H1 (cell line): ENCODE data around the gene PDZK1IP1. TPM values are rescaled to one million over a fixed set of nuclear protein-coding genes. Genes with fewer than 3 reads are reported as not detected.

Experiments
- CTCF ChIA-PET: fragments of 300-600 bp; sonication (Branson Sonifier 250); formaldehyde crosslinking; loops from one replicate; lab custom pipeline; 2021; ENCODE audit not compliant: partially characterized antibody; lab: Charles Lee
- POLR2A ChIA-PET: fragments of 300-600 bp; sonication (Branson Sonifier 250); formaldehyde crosslinking; loops from one replicate; lab custom pipeline; 2021; ENCODE audit warnings: inconsistent platforms; ENCODE audit not compliant: partially characterized antibody; lab: Charles Lee
- DNase-seq, 2 experiments: peaks; one replicate each; pipeline versions ENCODE4 v3.0.0 to v3.0.0-alpha.2; 2010 to 2022; ENCODE audit warnings: low spot score in 2 of 2, low read depth in 1 of 2, mixed read lengths in 1 of 2
- FAIRE-seq: peaks from 2 replicates; lab custom pipeline; 2011; peaks lifted over from hg19 to GRCh38; lab: Jason Lieb, UNC
- H2AFZ ChIP-seq: 2 replicates; pipeline ENCODE4 v1.8.1; 2012; ENCODE audit warnings: low read length, inconsistent platforms
- H2AK5ac ChIP-seq: 2 replicates; pipeline ENCODE4 v1.6.1; 2013; ENCODE audit warnings: low read depth, low read length
- H2BK120ac ChIP-seq: replicated peaks from 2 replicates; pipeline ENCODE3; 2013; ENCODE audit warnings: low read depth, low read length, inconsistent platforms
- H2BK12ac ChIP-seq: 2 replicates; pipeline ENCODE4 v1.6.1; 2013; ENCODE audit warnings: low read depth, low read length
- H2BK15ac ChIP-seq: 2 replicates; pipeline ENCODE4 v1.6.1; 2013; ENCODE audit warnings: low read length
- H2BK20ac ChIP-seq: 2 replicates; pipeline ENCODE4 v1.6.1; 2013; ENCODE audit warnings: low read length
- H2BK5ac ChIP-seq: 2 replicates; pipeline ENCODE4 v1.6.1; 2013; ENCODE audit warnings: low read depth, low read length
- H3K14ac ChIP-seq: 2 replicates; pipeline ENCODE4 v1.6.1; 2013; ENCODE audit warnings: inconsistent platforms; ENCODE audit not compliant: insufficient read length
- H3K18ac ChIP-seq: 2 replicates; pipeline ENCODE4 v1.6.1; 2013; ENCODE audit warnings: low read length; ENCODE audit errors: extremely low read depth
- H3K23ac ChIP-seq: 2 replicates; pipeline ENCODE4 v1.6.1; 2013; ENCODE audit warnings: inconsistent platforms; ENCODE audit not compliant: insufficient read length
- H3K23me2 ChIP-seq: 2 replicates; pipeline ENCODE4 v1.6.1; 2013; ENCODE audit warnings: low read depth, low read length
- H3K27ac ChIP-seq: 2 replicates; pipeline ENCODE4 v1.6.1; 2011; ENCODE audit warnings: low read depth, low read length, inconsistent platforms
- H3K27me3 ChIP-seq, 4 experiments: replicated peaks in 1 of 4; 1 replicate in 1 of 4; 2 replicates in 3 of 4; pipeline versions ENCODE4 v1.6.1 to v1.8.1; 2011 to 2013; ENCODE audit warnings: low read length in 3 of 4, mild to moderate bottlenecking in 3 of 4, inconsistent platforms in 2 of 4, mixed read lengths in 2 of 4, moderate library complexity in 1 of 4; ENCODE audit not compliant: control insufficient read depth in 3 of 4, insufficient read depth in 3 of 4; ENCODE audit errors: extremely low read depth in 1 of 4
- H3K36me3 ChIP-seq, 4 experiments: 2 replicates each; pipeline versions ENCODE4 v1.6.1 to v1.8.1; 2011 to 2013; ENCODE audit warnings: mild to moderate bottlenecking in 4 of 4, low read length in 3 of 4, moderate library complexity in 2 of 4, control low read depth in 1 of 4, inconsistent platforms in 1 of 4; ENCODE audit not compliant: insufficient read depth in 4 of 4, control insufficient read depth in 2 of 4
- H3K4ac ChIP-seq: replicated peaks from 2 replicates; pipeline ENCODE3; 2013; ENCODE audit warnings: low read length, low read depth, mixed read lengths, inconsistent platforms; ENCODE audit not compliant: insufficient read length
- H3K4me1 ChIP-seq, 4 experiments: replicated peaks in 1 of 4; 1 replicate in 1 of 4; 2 replicates in 3 of 4; pipeline versions ENCODE4 v1.6.1 to v1.8.1; 2011 to 2013; ENCODE audit warnings: low read length in 3 of 4, inconsistent platforms in 2 of 4, mixed read lengths in 1 of 4; ENCODE audit not compliant: insufficient read depth in 4 of 4, control insufficient read depth in 3 of 4
- H3K4me2 ChIP-seq, 2 experiments: 2 replicates each; pipeline versions ENCODE4 v1.6.1 to v1.8.1; 2011 to 2013; ENCODE audit warnings: low read depth in 2 of 2, low read length in 2 of 2, control low read depth in 1 of 2, inconsistent platforms in 1 of 2, mild to moderate bottlenecking in 1 of 2; ENCODE audit not compliant: insufficient read depth in 1 of 2
- H3K4me3 ChIP-seq, 4 experiments: fragments of 200-600, 300-600 bp in 1 of 4; sonication (generic), shearing (Covaris generic), sonication (Bioruptor Twin) in 1 of 4; 2 replicates each; pipeline versions ENCODE4 v1.5.1 to v1.8.1; 2011 to 2016; ENCODE audit warnings: low read length in 4 of 4, low read depth in 3 of 4, control low read depth in 2 of 4, inconsistent platforms in 2 of 4, mild to moderate bottlenecking in 2 of 4, mixed read lengths in 1 of 4, moderate library complexity in 1 of 4; ENCODE audit not compliant: insufficient read depth in 2 of 4; ENCODE audit errors: extremely low read depth in 1 of 4
- H3K56ac ChIP-seq: replicated peaks from 2 replicates; pipeline ENCODE3; 2013; ENCODE audit warnings: low read depth, mild to moderate bottlenecking, mixed read lengths, low read length, inconsistent platforms; ENCODE audit not compliant: insufficient read length
- H3K79me1 ChIP-seq: 2 replicates; pipeline ENCODE4 v1.6.1; 2013; ENCODE audit warnings: low read depth, low read length, control low read depth
- H3K79me2 ChIP-seq, 2 experiments: 2 replicates each; pipeline versions ENCODE4 v1.6.1 to v1.8.1; 2012 to 2013; ENCODE audit warnings: low read length in 2 of 2, mild to moderate bottlenecking in 2 of 2, inconsistent platforms in 1 of 2; ENCODE audit not compliant: insufficient read depth in 2 of 2, control insufficient read depth in 1 of 2
- H3K9ac ChIP-seq, 4 experiments: replicated peaks in 1 of 4; 1 replicate in 1 of 4; 2 replicates in 3 of 4; pipeline versions ENCODE4 v1.6.1 to v1.8.1; 2011 to 2013; ENCODE audit warnings: low read depth in 3 of 4, low read length in 3 of 4, control low read depth in 2 of 4, mild to moderate bottlenecking in 2 of 4, moderate library complexity in 2 of 4, inconsistent platforms in 1 of 4; ENCODE audit errors: extremely low read depth in 1 of 4
- H3K9me3 ChIP-seq, 2 experiments: 2 replicates each; pipeline versions ENCODE4 v1.6.1 to v1.8.1; 2012 to 2013; ENCODE audit warnings: mild to moderate bottlenecking in 2 of 2, moderate library complexity in 2 of 2, control low read depth in 1 of 2, inconsistent platforms in 1 of 2, low read depth in 1 of 2, low read length in 1 of 2, mixed read lengths in 1 of 2; ENCODE audit not compliant: insufficient read depth in 2 of 2
- H4K20me1 ChIP-seq, 2 experiments: replicated peaks in 1 of 2; 2 replicates each; pipeline versions ENCODE3 to v1.8.1; 2011 to 2013; ENCODE audit warnings: inconsistent platforms in 2 of 2, low read length in 2 of 2, mild to moderate bottlenecking in 1 of 2; ENCODE audit not compliant: insufficient read depth in 2 of 2, control insufficient read depth in 1 of 2
- H4K5ac ChIP-seq: 2 replicates; pipeline ENCODE4 v1.6.1; 2013; ENCODE audit warnings: low read length, low read depth, mixed read lengths, inconsistent platforms; ENCODE audit not compliant: insufficient read length
- H4K8ac ChIP-seq: 2 replicates; pipeline ENCODE4 v1.8.0; 2013; ENCODE audit warnings: mild to moderate bottlenecking, moderate library complexity, low read length, inconsistent platforms; ENCODE audit not compliant: insufficient read depth; ENCODE audit errors: extremely low read depth
- H4K91ac ChIP-seq: replicated peaks from 2 replicates; pipeline ENCODE3; 2013; ENCODE audit warnings: low read length, mixed read lengths, inconsistent platforms; ENCODE audit not compliant: insufficient read length
- RAD21 ChIP-seq, 2 experiments: IDR thresholded peaks in 1 of 2; conservative IDR thresholded peaks in 1 of 2; 2 replicates each; pipeline ENCODE4 v1.6.1; 2011; ENCODE audit warnings: low read depth in 2 of 2, low read length in 2 of 2, improper control_type of control experiment in 1 of 2, inconsistent platforms in 1 of 2, mild to moderate bottlenecking in 1 of 2, moderate library complexity in 1 of 2
- WGBS, 2 experiments: shearing (Covaris generic) in 1 of 2; methylation state at CpG; one replicate each; pipeline versions ENCODE4 v1.1.6 to v1.1.7; 2013 to 2015; ENCODE audit warnings: low lambda C conversion rate in 2 of 2, mixed read lengths in 2 of 2, inconsistent platforms in 1 of 2, low coverage in 1 of 2, missing lambda C conversion rate in 1 of 2; ENCODE audit not compliant: insufficient replicate concordance in 2 of 2, insufficient coverage in 1 of 2, insufficient read length in 1 of 2; ENCODE audit errors: extremely low coverage in 1 of 2, missing lambda C conversion rate in 1 of 2; 5-methylcytosine and 5-hydroxymethylcytosine counted together
- polyA plus RNA-seq, 7 experiments: library from polyadenylated mRNA; depleted of rRNA in 3 of 7; stranded (reverse) in 5 of 7; unstranded in 2 of 7; fragments of >200 nt in 5 of 7; fragments of 200-250 nt in 2 of 7; gene quantifications; 1 replicate in 5 of 7; 2 replicates in 1 of 7; 4 replicates in 1 of 7; pipeline versions ENCODE4 v1.2.1 to v1.2.3, GENCODE V29; 2011 to 2013; ENCODE audit warnings: missing spikeins in 2 of 7, mixed read lengths in 2 of 7
- total RNA-seq: library from RNA; stranded (reverse); fragmentation: NEBNext Ultra II Directional; extraction: Animal tissue kit (Norgen Biotek cat#: 25700); gene quantifications from 2 replicates; pipeline ENCODE4 v1.2.1, GENCODE V29; 2021

Gene PDZK1IP1
- total and polyA plus RNA-seq, 2 of the 8 experiments (the other 6 are each of a cell fraction or from before 2014, with no cell fraction given) = 0.17 TPM; not detected in 1

- Histone ChIP-seq H4K20me1 (no peaks in the 10 kb centered on the region), H3K27me3 (peaks cover 0 to 13% (median 12%) of the 10 kb centered on the region in 4 experiments; a peak in 5 of 7 replicates), H3K56ac (no peak overlapping the region), H3K4me1 (peaks cover 0 to 10% (median 2%) of the 10 kb centered on the region in 4 experiments; a peak in 4 of 7 replicates), H2BK12ac (peak overlapping the region; percentile 98), H3K27ac (peak overlapping the region; percentile 41), H4K8ac (peak overlapping the region; percentile 75; the same call in 1 of the 2 replicates), H3K4me2 (peak overlapping the region; percentile 36 to 96), H2BK5ac (peak overlapping the region; percentile 77; the same call in 1 of the 2 replicates), H4K91ac (peak overlapping the region; percentile 93), H4K5ac (peak overlapping the region; percentile 55), H3K14ac (no peak overlapping the region), H3K4ac (peak overlapping the region; percentile 72), H3K4me3 (peak overlapping the region; percentile 8 to 58 (median 33); a peak in 7 of 8 replicates), H3K23ac (no peak overlapping the region), H3K36me3 (no peaks in the 10 kb centered on the region), H2BK20ac (peak overlapping the region; percentile 56; the same call in 1 of the 2 replicates), H3K9me3 (no peaks in the 10 kb centered on the region), H2AK5ac (no peak overlapping the region), H3K18ac (no peak overlapping the region; the same call in 1 of the 2 replicates), H2BK15ac (0 out of 2 replicates have a peak overlapping the region, but pooled peaks have one; percentile 76), H3K79me1 (no peaks in the 10 kb centered on the region), H3K23me2 (peaks cover 4% of the 10 kb centered on the region; the same call in 1 of the 2 replicates), H3K9ac (peak overlapping the region in 2 of 4 experiments; percentile 5 to 27; a peak in 1 of 7 replicates), H3K79me2 (no peaks in the 10 kb centered on the region), H2BK120ac (no peak overlapping the region), H2AFZ (peak overlapping the region; percentile 21; the same call in 1 of the 2 replicates)
- 82% methylated on average over 8 of the region's 8 CpGs; no CpG with 5 or more reads in 1 of the 2 experiments for WGBS, 2 experiments
- DNase-seq (no peak), FAIRE-seq (no peak)
- ChIA-PET CTCF (interaction anchor here (0.6 to 14.4 kb wide), 34 partner anchors 13 to 736 kb away, joined by 3 to 207 read pairs (median 4); partner anchors contain the start of genes CYP4A22 and PDZK1IP1), POLR2A (interaction anchor here (0.9 to 1.9 kb wide), 9 partner anchors 11 to 136 kb away, joined by 3 to 10 read pairs (median 4); partner anchors contain the start of genes PDZK1IP1 and STIL)
- TF ChIP-seq RAD21 (IDR thresholded peaks at IDR 0.05 in 1 of 2, conservative IDR thresholded peaks at IDR 0.05 in 1 of 2; ENCODE audit: low read depth in 2 of 2, low read length in 2 of 2) = no peak
Measured at GRCh38 chr1:47178654-47179016, 11.2 kb downstream of the PDZK1IP1 start.
